GM18858 (cell line): ENCODE measurements around the gene MBP.
"Not testable (repeated sequence)": the region's sequence is repeated elsewhere in the genome, so short reads cannot be mapped to it uniquely, and the experiment has no call there.

ENCODE experiments used
- ATAC-seq: cut with Tn5 transposase; IDR thresholded peaks from one replicate; pipeline ENCODE4 v1.9.1; 2021; ENCODE audit not compliant: unreplicated experiment

MBP gene

DNA sequence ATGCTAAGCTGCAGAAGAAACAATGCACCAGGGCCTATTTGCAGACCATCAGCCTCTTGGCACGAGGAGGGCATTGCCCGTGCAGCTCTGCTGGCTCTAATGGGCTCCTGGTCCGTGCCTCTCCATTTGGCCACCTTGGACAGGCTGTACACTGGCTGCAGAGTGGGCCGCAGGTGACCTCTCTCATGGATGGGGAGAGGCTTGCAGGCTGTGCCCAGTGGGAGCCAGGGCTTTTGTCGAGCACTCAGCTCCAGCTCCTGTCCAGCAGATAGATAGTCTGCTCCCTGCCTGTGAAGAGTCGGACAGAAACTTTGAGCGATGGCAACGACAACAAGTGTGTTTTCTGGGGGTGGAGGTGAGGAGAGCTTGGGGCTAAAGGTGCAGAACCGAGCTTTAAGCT, 100.9 kb downstream of the MBP start:
- ATAC-seq, result no peak

GRCh38 chr18:77030201-77030600, 102.4 kb downstream of the MBP start:
- no peak for ATAC-seq

DNA sequence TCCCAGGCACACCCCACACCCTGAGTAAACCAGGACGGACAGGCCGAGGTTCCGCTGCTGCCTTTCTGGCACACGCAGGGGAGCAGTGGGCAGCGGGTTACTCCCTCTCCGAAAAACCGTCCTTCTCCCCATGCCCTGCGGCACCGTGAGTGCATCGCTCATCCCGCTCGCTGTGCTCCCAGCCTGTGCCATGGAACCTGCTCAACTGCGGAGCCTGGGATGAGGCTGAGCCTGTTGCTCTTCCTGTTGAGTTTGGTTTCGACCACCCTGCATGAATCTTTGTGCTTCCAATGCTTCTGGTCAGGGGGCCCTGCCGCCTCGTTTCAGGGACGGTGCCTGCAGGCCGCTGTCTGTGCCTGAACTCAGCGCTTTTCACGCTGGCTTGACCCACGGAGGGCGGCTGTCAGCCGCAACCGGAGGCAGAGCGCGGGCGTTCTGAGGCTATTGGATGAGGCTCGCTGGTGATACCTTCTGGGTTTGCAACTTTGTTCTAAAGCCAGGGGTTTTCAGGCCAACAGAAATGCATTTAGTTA, 106.7 kb downstream of the MBP start:
- ATAC-seq, result no peak

- no peak for ATAC-seq
Measured at GRCh38 chr18:77025123-77025522, 107.5 kb downstream of the MBP start.

DNA sequence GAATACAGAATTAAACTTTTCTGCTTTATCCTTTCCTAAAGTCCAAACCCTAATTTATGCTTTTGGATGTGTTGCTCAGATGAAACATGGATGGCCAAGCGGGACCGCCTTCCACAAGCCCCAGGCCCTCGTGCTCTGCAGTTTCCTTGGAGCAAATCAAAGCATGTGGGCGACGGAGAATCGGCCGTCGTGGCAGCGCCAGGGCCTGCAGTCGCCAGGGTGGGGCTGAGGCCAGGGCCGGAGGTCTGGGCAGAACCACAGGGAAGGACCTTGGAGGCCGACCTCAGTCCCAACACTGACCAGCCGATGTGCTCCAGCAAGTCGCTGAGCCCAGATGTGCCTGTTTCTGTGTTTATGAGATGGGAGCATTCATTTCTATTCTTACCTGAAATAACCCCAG, 108.1 kb downstream of the MBP start:
- no peak for ATAC-seq

DNA sequence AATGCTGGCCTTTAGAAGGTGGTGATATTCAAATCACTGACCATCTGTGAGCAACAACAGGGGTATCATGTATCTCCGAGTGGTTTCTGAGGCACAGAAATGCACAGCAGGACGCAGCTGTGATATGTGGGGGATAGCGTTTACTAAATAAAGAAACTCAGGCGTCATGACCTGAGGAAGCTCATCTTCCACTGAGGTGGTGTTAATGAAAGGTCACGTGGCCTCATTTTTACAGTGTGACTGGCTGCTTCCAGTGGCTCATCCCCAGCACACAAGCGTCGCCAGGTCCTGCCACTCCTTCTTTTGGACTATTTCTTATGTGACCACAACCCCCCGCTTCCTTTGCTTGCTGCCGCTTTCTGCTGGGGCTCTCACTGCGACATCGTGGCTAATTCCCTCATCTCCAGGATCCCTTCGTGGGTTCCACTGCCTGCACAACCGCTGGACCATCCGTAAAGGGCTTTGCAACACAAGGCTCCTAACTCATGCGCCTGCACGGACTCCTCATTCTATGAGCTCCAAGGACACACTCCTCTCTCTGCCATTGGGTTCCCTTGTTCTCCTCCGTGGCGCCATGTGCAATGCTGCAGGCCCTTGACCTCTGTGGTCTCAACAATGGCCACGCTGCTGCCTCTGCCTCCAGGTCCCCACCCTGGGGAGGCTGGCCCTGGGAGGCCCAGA, 109.3 kb downstream of the MBP start:
- ATAC-seq, result no peak

DNA sequence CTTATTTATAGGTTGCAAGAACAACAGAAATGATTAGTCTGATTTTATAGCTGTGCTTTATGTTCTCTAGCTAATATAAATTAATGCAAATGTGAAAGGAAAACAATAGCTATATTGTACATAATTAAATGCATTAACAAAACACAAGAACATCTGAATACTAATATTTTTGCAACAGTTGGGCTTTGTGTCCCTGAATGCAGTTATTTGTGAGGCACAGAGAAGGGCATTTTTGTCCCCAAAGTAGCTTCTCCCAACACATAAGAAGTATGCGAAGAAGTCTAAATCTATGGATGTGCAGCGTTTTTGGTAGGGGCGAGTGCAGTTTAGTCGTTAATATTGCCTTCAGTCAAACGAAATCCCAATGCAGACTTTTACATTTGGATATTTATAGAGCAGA, 110.0 kb downstream of the MBP start:
- no peak for ATAC-seq

DNA sequence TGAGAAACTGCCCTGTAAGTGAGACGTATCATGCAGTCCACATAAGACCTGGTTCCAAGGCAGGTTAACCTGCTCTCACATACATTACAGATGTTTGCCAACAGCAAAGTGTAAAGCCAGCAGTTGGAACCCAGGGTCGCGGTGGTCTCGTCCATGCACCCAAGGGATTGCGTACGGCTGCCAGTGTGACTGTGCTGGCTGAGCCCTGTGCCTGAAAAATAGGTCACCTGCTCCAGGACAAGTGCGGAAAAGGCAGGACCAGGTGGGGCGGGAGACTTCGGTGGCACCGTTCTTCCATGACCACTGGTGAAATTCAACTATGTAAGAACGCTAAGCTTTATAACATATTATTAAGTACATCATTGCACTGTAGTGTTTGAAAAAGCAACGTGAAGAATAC, 110.5 kb downstream of the MBP start:
- no peak for ATAC-seq

- not testable (repeated sequence) for ATAC-seq
Measured at GRCh38 chr18:77021478-77021877, 111.1 kb downstream of the MBP start.

- no peak for ATAC-seq
Measured at GRCh38 chr18:77021075-77021474, 111.5 kb downstream of the MBP start.

DNA sequence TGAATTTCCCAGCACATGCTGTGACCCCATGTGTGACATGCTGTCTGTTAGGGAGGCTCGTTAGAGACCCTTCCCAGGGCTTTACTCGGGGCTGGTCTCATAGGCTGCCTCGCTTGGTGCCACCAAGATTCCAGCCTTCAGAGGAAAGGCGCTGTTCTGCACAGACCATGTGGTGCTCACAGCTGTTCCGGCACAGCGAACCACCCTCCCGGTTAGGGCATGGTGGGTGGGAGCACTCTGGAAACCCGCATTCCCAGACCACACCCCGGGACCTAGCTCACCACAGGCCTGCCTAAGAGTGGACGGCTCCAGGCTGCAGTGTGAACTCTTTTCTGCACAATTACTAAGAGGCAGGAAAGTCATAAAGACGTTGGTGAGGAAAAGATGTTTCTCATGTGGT, 112.0 kb downstream of the MBP start:
- ATAC-seq, result no peak

GRCh38 chr18:77019641-77020040, 112.9 kb downstream of the MBP start:
- ATAC-seq, result no peak

- ATAC-seq, result not testable (repeated sequence)
Measured at GRCh38 chr18:77018650-77019049, 113.9 kb downstream of the MBP start.

DNA sequence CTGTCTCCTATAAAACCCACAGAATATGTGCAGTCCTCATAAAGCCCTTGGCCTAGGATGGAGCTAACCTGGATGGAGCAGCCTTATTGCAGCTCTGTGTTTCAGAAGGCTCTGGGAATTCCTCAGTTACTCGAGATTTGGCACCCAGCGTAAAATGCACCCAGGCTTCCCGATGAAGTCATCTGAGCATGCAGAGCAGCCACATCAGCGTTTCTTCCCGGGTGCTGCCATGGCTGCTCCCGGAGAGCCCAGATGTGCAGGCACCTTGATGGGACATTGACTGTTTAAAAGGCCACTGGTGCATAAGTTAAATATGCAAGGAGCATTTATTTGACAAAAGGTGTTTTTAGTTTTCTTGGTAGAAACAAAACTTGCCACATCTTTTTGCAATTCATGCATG, 115.2 kb downstream of the MBP start:
- no peak for ATAC-seq

GRCh38 chr18:77016936-77017335, 115.6 kb downstream of the MBP start:
- no peak for ATAC-seq

- ATAC-seq, result no peak
Measured at GRCh38 chr18:77015771-77016710, 116.5 kb downstream of the MBP start.

DNA sequence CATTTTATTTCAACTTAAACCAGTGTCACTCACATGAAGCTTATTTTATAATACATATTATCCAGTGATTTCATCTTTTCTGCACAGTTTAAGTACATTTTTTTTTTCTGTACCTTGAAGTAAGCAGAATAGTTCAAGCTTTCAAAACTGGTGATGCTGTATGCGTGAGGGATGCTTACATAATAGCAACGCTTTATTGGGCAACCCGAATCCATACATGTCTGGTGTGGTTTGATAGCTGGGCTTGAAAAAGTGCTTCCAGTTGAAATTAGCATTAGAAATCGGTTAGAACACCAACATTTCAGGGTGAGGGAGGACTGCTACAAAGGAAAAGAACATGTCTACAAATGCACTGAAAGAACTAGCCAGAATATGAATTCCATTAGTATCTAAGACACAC, 117.4 kb downstream of the MBP start:
- no peak for ATAC-seq

DNA sequence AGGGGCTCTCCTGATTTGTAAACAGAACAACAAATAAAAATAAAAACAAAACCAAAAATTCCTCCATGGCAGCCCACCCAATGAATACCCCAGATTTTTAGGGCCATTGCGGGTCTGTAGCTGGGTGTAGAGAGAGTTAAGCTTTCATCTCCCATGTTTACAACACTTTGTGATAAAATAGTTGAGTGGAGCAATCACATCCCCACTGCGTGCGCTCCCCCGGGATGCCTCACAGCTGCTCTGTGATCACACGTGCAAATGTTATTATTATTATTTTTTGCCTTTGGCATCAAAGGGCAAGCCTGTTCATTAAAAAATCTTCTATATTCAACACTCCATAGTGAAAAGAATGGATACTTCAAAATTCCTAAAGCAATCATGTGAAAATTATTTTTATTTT, 118.0 kb downstream of the MBP start:
- ATAC-seq, result no peak

GRCh38 chr18:77013811-77014521, 118.6 kb downstream of the MBP start:
- ATAC-seq, result no peak

DNA sequence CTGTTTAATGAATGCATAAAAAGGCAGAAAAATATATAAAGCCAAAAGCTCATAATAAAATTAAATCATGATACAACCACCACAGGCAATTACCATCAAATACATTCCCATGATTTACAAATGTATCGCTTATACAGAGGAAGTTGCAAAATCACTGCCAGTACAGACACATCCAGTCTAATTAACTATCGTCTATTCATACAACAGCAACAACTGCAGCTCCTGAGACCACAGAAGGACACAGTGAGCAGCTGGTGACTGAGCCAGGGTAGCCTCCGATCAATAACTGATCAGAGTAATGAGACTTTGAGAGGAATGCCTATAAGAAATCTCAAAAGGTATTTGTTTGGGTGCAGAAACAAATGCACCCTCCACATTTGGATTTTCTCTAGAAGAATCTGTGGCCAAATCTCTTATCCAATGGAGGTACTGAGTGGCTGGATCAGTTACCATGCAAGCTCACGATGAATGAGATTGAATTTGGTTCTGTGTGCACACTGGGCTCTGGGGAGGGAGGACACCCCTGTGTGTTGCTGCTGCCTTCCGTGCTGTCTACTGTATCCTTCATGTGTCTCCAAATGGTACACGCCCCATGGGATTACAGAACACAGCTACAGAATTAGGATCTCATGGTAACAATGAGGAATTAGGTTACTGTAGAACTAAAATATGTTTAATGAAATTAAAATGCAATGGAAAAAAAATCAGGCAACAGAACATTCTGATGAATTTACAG, 119.6 kb downstream of the MBP start:
- no peak for ATAC-seq

- ATAC-seq, result no peak
Measured at GRCh38 chr18:77012120-77012519, 120.5 kb downstream of the MBP start.
